DOHH2 (cell line): ENCODE measurements around the gene FGF11.
"Not testable (repeated sequence)": the region's sequence is repeated elsewhere in the genome, so short reads cannot be mapped to it uniquely, and the experiment has no call there.

Source experiments
- EZH2phosphoT487 ChIP-seq: fragments of 200-600 bp; sonication (generic); IDR thresholded peaks from 2 replicates; pipeline ENCODE4 v1.6.1; 2017; ENCODE audit warnings: borderline replicate concordance, mild to moderate bottlenecking, antibody characterized with exemption, low read length, moderate library complexity, mixed read lengths
- TF ChIP-seq, protein P1 (sequence below): fragments of 200-600 bp; sonication (generic); IDR thresholded peaks from one replicate; pipeline ENCODE4 v1.5.1; 2014; ENCODE audit warnings: antibody characterized with exemption, mild to moderate bottlenecking, low read depth, low read length; ENCODE audit not compliant: poor library complexity, severe bottlenecking

DNA sequence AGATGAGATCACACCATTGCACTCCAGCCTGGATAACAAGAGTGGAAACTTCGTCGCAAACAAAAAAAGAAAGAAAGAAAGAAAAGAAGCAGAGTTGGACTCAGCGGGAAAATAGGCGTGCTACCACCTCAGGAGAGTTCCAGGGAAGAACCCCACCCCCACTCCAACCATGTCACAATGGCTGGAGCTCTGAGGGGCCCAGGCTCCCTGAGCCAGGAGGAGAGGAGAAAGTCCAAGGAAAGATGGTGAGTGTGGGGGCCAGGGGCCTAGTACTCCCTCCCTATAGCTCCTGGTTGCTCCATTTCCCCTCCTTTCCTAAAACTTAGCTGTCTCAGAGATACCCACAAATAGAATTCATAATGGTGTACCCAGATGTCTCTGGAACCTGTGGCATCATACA is 42.0 kb downstream of the FGF11 start, which contains the start of gene SLC35G6:
- TF ChIP-seq, protein P1, sequence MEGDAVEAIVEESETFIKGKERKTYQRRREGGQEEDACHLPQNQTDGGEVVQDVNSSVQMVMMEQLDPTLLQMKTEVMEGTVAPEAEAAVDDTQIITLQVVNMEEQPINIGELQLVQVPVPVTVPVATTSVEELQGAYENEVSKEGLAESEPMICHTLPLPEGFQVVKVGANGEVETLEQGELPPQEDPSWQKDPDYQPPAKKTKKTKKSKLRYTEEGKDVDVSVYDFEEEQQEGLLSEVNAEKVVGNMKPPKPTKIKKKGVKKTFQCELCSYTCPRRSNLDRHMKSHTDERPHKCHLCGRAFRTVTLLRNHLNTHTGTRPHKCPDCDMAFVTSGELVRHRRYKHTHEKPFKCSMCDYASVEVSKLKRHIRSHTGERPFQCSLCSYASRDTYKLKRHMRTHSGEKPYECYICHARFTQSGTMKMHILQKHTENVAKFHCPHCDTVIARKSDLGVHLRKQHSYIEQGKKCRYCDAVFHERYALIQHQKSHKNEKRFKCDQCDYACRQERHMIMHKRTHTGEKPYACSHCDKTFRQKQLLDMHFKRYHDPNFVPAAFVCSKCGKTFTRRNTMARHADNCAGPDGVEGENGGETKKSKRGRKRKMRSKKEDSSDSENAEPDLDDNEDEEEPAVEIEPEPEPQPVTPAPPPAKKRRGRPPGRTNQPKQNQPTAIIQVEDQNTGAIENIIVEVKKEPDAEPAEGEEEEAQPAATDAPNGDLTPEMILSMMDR = not testable (repeated sequence)
- TF ChIP-seq EZH2phosphoT487 = not testable (repeated sequence)
